ENCODE measurements around the gene PTDSS2. TPM values are rescaled to one million over a fixed set of nuclear protein-coding genes. Genes with fewer than 3 reads are reported as not detected.

PTDSS2 gene
- total and polyA plus RNA-seq, 2 donors (not counting 1 experiment from before 2014, with no cell fraction given), result 22.1 to 29.0 TPM

GRCh38 chr11:419248-420005 lies 30.7 kb upstream of the PTDSS2 start:
- no peaks in the 10 kb centered on the region for H3K9me3 Mint-ChIP-seq (ENCODE audit: insufficient read depth)
- no peak for ATAC-seq (ENCODE audit: low read depth)
- Histone ChIP-seq H3K4me2 (replicated peaks; ENCODE audit: low read depth, low read length, poor library complexity, severe bottlenecking) (no peak overlapping the region), H2AFZ (ENCODE audit: insufficient read depth, low read depth, low read length, poor library complexity, severe bottlenecking) (no peak overlapping the region), H3K4me3 (ENCODE audit: control extremely low read depth in 1 of 5, extremely low read depth in 1 of 5, insufficient read depth in 1 of 5, low read depth in 2 of 5, low read length in 4 of 5) (no peak overlapping the region), H3K79me2 (ENCODE audit: control insufficient read depth, insufficient read depth, low read length) (peaks cover 4% of the 10 kb centered on the region), H3K27ac (ENCODE audit: low read length in 2 of 2) (no peak overlapping the region), H3K27me3 (replicated peaks in 1 of 4; ENCODE audit: control extremely low read depth in 1 of 4, control insufficient read depth in 3 of 4, insufficient read depth in 4 of 4, low read length in 3 of 4) (no peaks in the 10 kb centered on the region), H3K4me1 (ENCODE audit: control insufficient read depth in 2 of 2, insufficient read depth in 2 of 2, low read length in 2 of 2) (peaks cover 17 to 22% of the 10 kb centered on the region in 2 donors), H3K36me3 (replicated peaks in 1 of 2; ENCODE audit: control extremely low read depth in 1 of 2, control insufficient read depth in 1 of 2, extremely low read depth in 1 of 2, insufficient read depth in 2 of 2, low read length in 1 of 2) (no peaks in the 10 kb centered on the region), H3K9me3 (ENCODE audit: control extremely low read depth in 1 of 3, control insufficient read depth in 2 of 3, insufficient read depth in 1 of 3, low read length in 2 of 3) (no peaks in the 10 kb centered on the region), H3K9ac (ENCODE audit: low read length) (no peak overlapping the region), H4K20me1 (ENCODE audit: control insufficient read depth, insufficient read depth, low read length, poor library complexity, severe bottlenecking) (peaks cover 5% of the 10 kb centered on the region)
- TF ChIP-seq CTCF (IDR thresholded peaks at IDR 0.05) (no peak), EZH2 (IDR thresholded peaks at IDR 0.05; ENCODE audit: borderline replicate concordance, insufficient read depth, low read depth, low read length, poor library complexity, severe bottlenecking) (no peak)
- CTCF ChIA-PET, result no interaction called here
- intact Hi-C loops (cut with micrococcal nuclease), result no loop called here
- H3K27me3 Mint-ChIP-seq, result no peaks in the 10 kb centered on the region
- H3K27ac Mint-ChIP-seq, result no peak overlapping the region
- H3K4me1 Mint-ChIP-seq, result peaks cover 22% of the 10 kb centered on the region
- DNase-seq, result no peak
- H3K4me3 Mint-ChIP-seq, result peak overlapping the region; percentile 23
- POLR2A ChIA-PET, result no interaction called here
- 91% methylated on average over 20 of the region's 20 CpGs for WGBS (ENCODE audit: insufficient coverage)

- Mint-ChIP-seq H3K9me3 (ENCODE audit: insufficient read depth) (no peaks in the 10 kb centered on the region), H3K27me3 (no peaks in the 10 kb centered on the region), H3K4me3 (no peak overlapping the region), H3K4me1 (peaks cover 13% of the 10 kb centered on the region), H3K27ac (no peak overlapping the region)
- DNase-seq (no peak), ATAC-seq (ENCODE audit: low read depth) (no peak)
- ChIA-PET POLR2A (no interaction called here), CTCF (no interaction called here)
- WGBS (ENCODE audit: insufficient coverage), result 90% methylated on average over 71 of the region's 71 CpGs
- intact Hi-C loops (cut with micrococcal nuclease), result no loop called here
- Histone ChIP-seq H2AFZ (ENCODE audit: insufficient read depth, low read depth, low read length, poor library complexity, severe bottlenecking) (no peak overlapping the region), H3K79me2 (ENCODE audit: control insufficient read depth, insufficient read depth, low read length) (no peaks in the 10 kb centered on the region), H3K9me3 (ENCODE audit: control extremely low read depth in 1 of 3, control insufficient read depth in 2 of 3, insufficient read depth in 1 of 3, low read length in 2 of 3) (peaks cover 0 to 6% (median 0%) of the 10 kb centered on the region in 3 donors), H3K9ac (ENCODE audit: low read length) (no peak overlapping the region), H4K20me1 (ENCODE audit: control insufficient read depth, insufficient read depth, low read length, poor library complexity, severe bottlenecking) (peaks cover 5% of the 10 kb centered on the region), H3K4me3 (ENCODE audit: control extremely low read depth in 1 of 5, extremely low read depth in 1 of 5, insufficient read depth in 1 of 5, low read depth in 2 of 5, low read length in 4 of 5) (no peak overlapping the region), H3K4me1 (ENCODE audit: control insufficient read depth in 2 of 2, insufficient read depth in 2 of 2, low read length in 2 of 2) (peaks cover 12 to 15% of the 10 kb centered on the region in 2 donors), H3K36me3 (replicated peaks in 1 of 2; ENCODE audit: control extremely low read depth in 1 of 2, control insufficient read depth in 1 of 2, extremely low read depth in 1 of 2, insufficient read depth in 2 of 2, low read length in 1 of 2) (no peaks in the 10 kb centered on the region), H3K27ac (ENCODE audit: low read length in 2 of 2) (no peak overlapping the region), H3K27me3 (replicated peaks in 1 of 4; ENCODE audit: control extremely low read depth in 1 of 4, control insufficient read depth in 3 of 4, insufficient read depth in 4 of 4, low read length in 3 of 4) (no peaks in the 10 kb centered on the region), H3K4me2 (replicated peaks; ENCODE audit: low read depth, low read length, poor library complexity, severe bottlenecking) (no peak overlapping the region)
- TF ChIP-seq CTCF (IDR thresholded peaks at IDR 0.05) (no peak), EZH2 (IDR thresholded peaks at IDR 0.05; ENCODE audit: borderline replicate concordance, insufficient read depth, low read depth, low read length, poor library complexity, severe bottlenecking) (no peak)
Measured at GRCh38 chr11:420054-420910, 29.8 kb upstream of the PTDSS2 start.

Data from B cell (primary cell).